Liver (tissue), 9 donors: ENCODE data around the gene LAD1. TPM values are rescaled to one million over a fixed set of nuclear protein-coding genes. Genes with fewer than 3 reads are reported as not detected.

Experiments
- DNase-seq: peaks from one replicate; pipeline ENCODE4 v3.0.0-alpha.2; 2017; ENCODE audit warnings: low spot score
- H3K27ac ChIP-seq, 2 donors: one replicate each; pipeline ENCODE4 v1.7.0; 2013; ENCODE audit warnings: inconsistent platforms in 2 of 2, low read length in 2 of 2, control low read depth in 1 of 2, low read depth in 1 of 2, mild to moderate bottlenecking in 1 of 2
- H3K27me3 ChIP-seq, 4 donors: one replicate each; pipeline versions ENCODE4 v1.6.1 to v1.7.0; 2013; ENCODE audit warnings: low read length in 3 of 4, inconsistent platforms in 1 of 4, mild to moderate bottlenecking in 1 of 4, moderate library complexity in 1 of 4; ENCODE audit not compliant: control insufficient read depth in 4 of 4, insufficient read depth in 4 of 4
- H3K36me3 ChIP-seq, 4 donors: one replicate each; pipeline versions ENCODE4 v1.6.1 to v1.7.0; 2013; ENCODE audit warnings: low read length in 3 of 4, mild to moderate bottlenecking in 3 of 4, low read depth in 1 of 4, moderate library complexity in 1 of 4; ENCODE audit not compliant: control insufficient read depth in 4 of 4, insufficient read depth in 3 of 4
- H3K4me1 ChIP-seq, 4 donors: one replicate each; pipeline versions ENCODE4 v1.6.1 to v1.7.0; 2013; ENCODE audit warnings: low read length in 3 of 4, mild to moderate bottlenecking in 3 of 4, moderate library complexity in 1 of 4; ENCODE audit not compliant: control insufficient read depth in 4 of 4, insufficient read depth in 4 of 4
- H3K4me3 ChIP-seq, 3 donors: one replicate each; pipeline versions ENCODE4 v1.6.1 to v1.7.0; 2013; ENCODE audit warnings: low read length in 3 of 3, control low read depth in 1 of 3, low read depth in 1 of 3, mild to moderate bottlenecking in 1 of 3
- H3K9ac ChIP-seq, 2 donors: one replicate each; pipeline ENCODE4 v1.7.0; 2013; ENCODE audit warnings: low read length in 2 of 2, mild to moderate bottlenecking in 2 of 2, moderate library complexity in 2 of 2, control low read depth in 1 of 2, low read depth in 1 of 2
- H3K9me3 ChIP-seq, 4 donors: one replicate each; pipeline versions ENCODE4 v1.6.1 to v1.7.0; 2013; ENCODE audit warnings: low read length in 3 of 4; ENCODE audit not compliant: control insufficient read depth in 4 of 4
- EGR1 ChIP-seq, 2 donors: IDR thresholded peaks; 2 replicates each; pipeline ENCODE4 v1.6.1; 2016 to 2018; ENCODE audit warnings: antibody characterized with exemption in 2 of 2, low read depth in 2 of 2
- FOXA1 ChIP-seq: IDR thresholded peaks from 2 replicates; pipeline ENCODE4 v1.6.1; 2016; ENCODE audit warnings: antibody characterized with exemption
- FOXA2 ChIP-seq: IDR thresholded peaks from 2 replicates; pipeline ENCODE4 v1.6.1; 2016; ENCODE audit warnings: antibody characterized with exemption
- GABPA ChIP-seq, 2 donors: IDR thresholded peaks in 1 of 2; conservative IDR thresholded peaks in 1 of 2; 2 replicates each; pipeline ENCODE4 v1.6.1; 2016; ENCODE audit warnings: antibody characterized with exemption in 2 of 2, mild to moderate bottlenecking in 1 of 2, moderate library complexity in 1 of 2
- HNF4A ChIP-seq, 2 donors: conservative IDR thresholded peaks; 2 replicates each; pipeline ENCODE4 v1.6.1; 2016; ENCODE audit warnings: antibody characterized with exemption in 2 of 2, mild to moderate bottlenecking in 2 of 2
- HNF4G ChIP-seq: IDR thresholded peaks from 2 replicates; pipeline ENCODE4 v1.6.1; 2016; ENCODE audit warnings: antibody characterized with exemption
- RAD21 ChIP-seq, 2 donors: IDR thresholded peaks; 2 replicates each; pipeline ENCODE4 v1.6.1; 2016; ENCODE audit warnings: antibody characterized with exemption in 2 of 2, mild to moderate bottlenecking in 2 of 2
- RXRA ChIP-seq, 2 donors: IDR thresholded peaks; 2 replicates each; pipeline ENCODE4 v1.6.1; 2017 to 2018; ENCODE audit warnings: antibody characterized with exemption in 2 of 2, mild to moderate bottlenecking in 1 of 2
- SP1 ChIP-seq: IDR thresholded peaks from 2 replicates; pipeline ENCODE4 v1.6.1; 2018; ENCODE audit warnings: antibody characterized with exemption, mild to moderate bottlenecking
- YY1 ChIP-seq: IDR thresholded peaks from 2 replicates; pipeline ENCODE4 v1.6.1; 2016; ENCODE audit warnings: antibody characterized with exemption, mild to moderate bottlenecking
- WGBS: extraction: QIAGEN DNeasy Blood & Tissue Kit; methylation state at CpG from one replicate; pipeline ENCODE4 v1.1.7; 2013; 5-methylcytosine and 5-hydroxymethylcytosine counted together
- polyA plus RNA-seq, 2 donors: library from polyadenylated mRNA; stranded (reverse) in 1 of 2; unstranded in 1 of 2; fragments of 200-250 nt in 1 of 2; fragments of >200 nt in 1 of 2; fragmentation: Nextera tagmentation in 1 of 2; extraction: Ambion mirVana in 1 of 2; gene quantifications; one replicate each; pipeline versions ENCODE4 v1.2.1 to v1.2.3, GENCODE V29; 2013 to 2015
- total RNA-seq, 2 donors: library from RNA; depleted of rRNA; stranded (reverse); fragments of >200 nt; gene quantifications; one replicate each; pipeline ENCODE4 v1.2.3, GENCODE V29; 2014
- TF ChIP-seq, protein P1 (sequence below): IDR thresholded peaks from 2 replicates; pipeline ENCODE4 v1.6.1; 2016; ENCODE audit warnings: antibody characterized with exemption
- TF ChIP-seq, protein P2 (sequence below): IDR thresholded peaks from 2 replicates; pipeline ENCODE4 v1.6.1; 2016; ENCODE audit warnings: antibody characterized with exemption, mild to moderate bottlenecking
- TF ChIP-seq, protein P3 (sequence below): IDR thresholded peaks from 2 replicates; pipeline ENCODE4 v1.6.1; 2016; ENCODE audit warnings: antibody characterized with exemption
- donor health status: healthy.
- donor health status: healthy.
- donor health status: healthy.
- donor health status: healthy.
- donor health status: healthy.

LAD1 gene
- total and polyA plus RNA-seq, 4 donors = 3.4 to 13.7 (median 8.5) TPM

DNA sequence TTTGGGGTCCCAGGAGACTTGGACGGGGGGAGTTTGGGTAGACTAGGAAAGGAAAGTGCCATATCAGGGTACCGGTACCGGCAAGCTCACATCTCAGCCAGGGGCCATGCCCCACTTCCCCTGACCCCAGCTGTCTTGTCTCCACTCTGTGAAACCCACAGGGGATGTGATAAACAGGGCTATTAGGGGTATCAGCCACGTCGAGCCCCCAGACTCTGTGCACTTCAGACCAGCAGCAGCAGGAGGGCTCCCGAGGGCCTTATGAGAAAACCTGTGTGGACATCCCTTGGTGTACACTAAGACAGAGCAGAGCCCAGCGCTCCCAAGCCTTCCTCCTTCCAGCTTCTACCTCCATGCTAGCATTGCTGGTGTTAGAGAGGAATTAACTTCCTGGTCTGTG, 68.0 kb downstream of the LAD1 start:
- DNase-seq = no peak

More for the DNA sequence above, 68.0 kb downstream of the LAD1 start:
- WGBS = 86% methylated on average over 7 of the region's 7 CpGs
- no peaks in the 10 kb centered on the region for H3K27me3 ChIP-seq
- H3K4me1 ChIP-seq = no peaks in the 10 kb centered on the region
- no peaks in the 10 kb centered on the region for H3K36me3 ChIP-seq
- no peak overlapping the region for H3K27ac ChIP-seq
- H3K9me3 ChIP-seq = no peaks in the 10 kb centered on the region
- no peak overlapping the region for H3K9ac ChIP-seq
- H3K4me3 ChIP-seq = no peak overlapping the region
- TF ChIP-seq, protein P1, sequence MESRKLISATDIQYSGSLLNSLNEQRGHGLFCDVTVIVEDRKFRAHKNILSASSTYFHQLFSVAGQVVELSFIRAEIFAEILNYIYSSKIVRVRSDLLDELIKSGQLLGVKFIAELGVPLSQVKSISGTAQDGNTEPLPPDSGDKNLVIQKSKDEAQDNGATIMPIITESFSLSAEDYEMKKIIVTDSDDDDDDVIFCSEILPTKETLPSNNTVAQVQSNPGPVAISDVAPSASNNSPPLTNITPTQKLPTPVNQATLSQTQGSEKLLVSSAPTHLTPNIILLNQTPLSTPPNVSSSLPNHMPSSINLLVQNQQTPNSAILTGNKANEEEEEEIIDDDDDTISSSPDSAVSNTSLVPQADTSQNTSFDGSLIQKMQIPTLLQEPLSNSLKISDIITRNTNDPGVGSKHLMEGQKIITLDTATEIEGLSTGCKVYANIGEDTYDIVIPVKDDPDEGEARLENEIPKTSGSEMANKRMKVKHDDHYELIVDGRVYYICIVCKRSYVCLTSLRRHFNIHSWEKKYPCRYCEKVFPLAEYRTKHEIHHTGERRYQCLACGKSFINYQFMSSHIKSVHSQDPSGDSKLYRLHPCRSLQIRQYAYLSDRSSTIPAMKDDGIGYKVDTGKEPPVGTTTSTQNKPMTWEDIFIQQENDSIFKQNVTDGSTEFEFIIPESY = no peak
- TF ChIP-seq FOXA1 (no peak), HNF4A (conservative IDR thresholded peaks at IDR 0.05) (no peak), RAD21 (IDR thresholded peaks at IDR 0.05) (no peak), FOXA2 (no peak), RXRA (IDR thresholded peaks at IDR 0.05) (no peak), SP1 (no peak), YY1 (no peak), EGR1 (IDR thresholded peaks at IDR 0.05; ENCODE audit: low read depth in 2 of 2) (no peak), HNF4G (no peak), GABPA (IDR thresholded peaks at IDR 0.05 in 1 of 2, conservative IDR thresholded peaks at IDR 0.05 in 1 of 2) (no peak)
- TF ChIP-seq, protein P2, sequence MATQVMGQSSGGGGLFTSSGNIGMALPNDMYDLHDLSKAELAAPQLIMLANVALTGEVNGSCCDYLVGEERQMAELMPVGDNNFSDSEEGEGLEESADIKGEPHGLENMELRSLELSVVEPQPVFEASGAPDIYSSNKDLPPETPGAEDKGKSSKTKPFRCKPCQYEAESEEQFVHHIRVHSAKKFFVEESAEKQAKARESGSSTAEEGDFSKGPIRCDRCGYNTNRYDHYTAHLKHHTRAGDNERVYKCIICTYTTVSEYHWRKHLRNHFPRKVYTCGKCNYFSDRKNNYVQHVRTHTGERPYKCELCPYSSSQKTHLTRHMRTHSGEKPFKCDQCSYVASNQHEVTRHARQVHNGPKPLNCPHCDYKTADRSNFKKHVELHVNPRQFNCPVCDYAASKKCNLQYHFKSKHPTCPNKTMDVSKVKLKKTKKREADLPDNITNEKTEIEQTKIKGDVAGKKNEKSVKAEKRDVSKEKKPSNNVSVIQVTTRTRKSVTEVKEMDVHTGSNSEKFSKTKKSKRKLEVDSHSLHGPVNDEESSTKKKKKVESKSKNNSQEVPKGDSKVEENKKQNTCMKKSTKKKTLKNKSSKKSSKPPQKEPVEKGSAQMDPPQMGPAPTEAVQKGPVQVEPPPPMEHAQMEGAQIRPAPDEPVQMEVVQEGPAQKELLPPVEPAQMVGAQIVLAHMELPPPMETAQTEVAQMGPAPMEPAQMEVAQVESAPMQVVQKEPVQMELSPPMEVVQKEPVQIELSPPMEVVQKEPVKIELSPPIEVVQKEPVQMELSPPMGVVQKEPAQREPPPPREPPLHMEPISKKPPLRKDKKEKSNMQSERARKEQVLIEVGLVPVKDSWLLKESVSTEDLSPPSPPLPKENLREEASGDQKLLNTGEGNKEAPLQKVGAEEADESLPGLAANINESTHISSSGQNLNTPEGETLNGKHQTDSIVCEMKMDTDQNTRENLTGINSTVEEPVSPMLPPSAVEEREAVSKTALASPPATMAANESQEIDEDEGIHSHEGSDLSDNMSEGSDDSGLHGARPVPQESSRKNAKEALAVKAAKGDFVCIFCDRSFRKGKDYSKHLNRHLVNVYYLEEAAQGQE = no peak
- TF ChIP-seq, protein P3, sequence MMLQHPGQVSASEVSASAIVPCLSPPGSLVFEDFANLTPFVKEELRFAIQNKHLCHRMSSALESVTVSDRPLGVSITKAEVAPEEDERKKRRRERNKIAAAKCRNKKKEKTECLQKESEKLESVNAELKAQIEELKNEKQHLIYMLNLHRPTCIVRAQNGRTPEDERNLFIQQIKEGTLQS = no peak

Other genes starting within 250 kb of the LAD1 start
- 10 to 100 TPM; 30.5 to 59.5 TPM for gene TMEM9, start 244.8 kb downstream of the LAD1 start, total RNA-seq
- 10 to 100 TPM; 45.0 to 53.0 TPM for gene TMEM9, start 244.8 kb downstream of the LAD1 start, polyA plus RNA-seq
- gene IGFN1, start 208.5 kb downstream of the LAD1 start, total RNA-seq = under 1 TPM; 0.08 to 0.14 TPM
- gene IGFN1, start 208.5 kb downstream of the LAD1 start, polyA plus RNA-seq = under 1 TPM in 1 of 2 donors, not detected in 1; 0.03 TPM
- not detected for gene PKP1, start 115.8 kb downstream of the LAD1 start, total RNA-seq
- gene PKP1, start 115.8 kb downstream of the LAD1 start, polyA plus RNA-seq = under 1 TPM in 1 of 2 donors, not detected in 1; 0.01 TPM
- gene TNNT2, start 21.6 kb downstream of the LAD1 start, total RNA-seq = under 1 TPM; 0.17 to 0.28 TPM
- gene TNNT2, start 21.6 kb downstream of the LAD1 start, polyA plus RNA-seq = under 1 TPM in 1 of 2 donors, not detected in 1; 0.25 TPM
- under 1 TPM in 1 of 2 donors, not detected in 1; 0.75 TPM for gene TNNI1, start 22.4 kb upstream of the LAD1 start, total RNA-seq
- gene TNNI1, start 22.4 kb upstream of the LAD1 start, polyA plus RNA-seq = under 1 TPM; 0.01 to 0.46 TPM
- 1 to 10 TPM in 1 of 2 donors, under 1 TPM in 1; 0.67 to 1.4 TPM for gene PHLDA3, start 69.9 kb upstream of the LAD1 start, total RNA-seq
- gene PHLDA3, start 69.9 kb upstream of the LAD1 start, polyA plus RNA-seq = 1 to 10 TPM in 1 of 2 donors, under 1 TPM in 1; 0.36 to 2.2 TPM
- 10 to 100 TPM; 42.7 to 96.9 TPM for gene CSRP1, start 107.8 kb upstream of the LAD1 start, total RNA-seq
- gene CSRP1, start 107.8 kb upstream of the LAD1 start, polyA plus RNA-seq = 10 to 100 TPM; 49.3 to 87.2 TPM
- gene NAV1, start 139.8 kb upstream of the LAD1 start, total RNA-seq = 1 to 10 TPM; 1.2 to 2.0 TPM
- gene NAV1, start 139.8 kb upstream of the LAD1 start, polyA plus RNA-seq = 1 to 10 TPM; 1.1 to 1.4 TPM